Stimulated activated CD4-positive, alpha-beta T cell treated with anti-CD3 and anti-CD28 coated beads, Interleukin-1b, Interleukin-23, amount 100 ng/mL, for 48 hours (primary cell): ENCODE measurements around the gene NABP2.
"Not testable (repeated sequence)": the region's sequence is repeated elsewhere in the genome, so short reads cannot be mapped to it uniquely, and the experiment has no call there.

ENCODE experiments used
- DNase-seq: peaks from one replicate; pipeline ENCODE4 v3.0.0-alpha.2; 2020

The NABP2 gene

GRCh38 chr12:56224102-56224701, at the start of gene NABP2:
NABP2 (plus strand) TSS chr12:56224342; CDS start chr12:56224857, 515 bp downstream.
- peak; percentile 95 for DNase-seq

GRCh38 chr12:56178347-56178746, 45.8 kb upstream of the NABP2 start:
- no peak for DNase-seq

- no peak for DNase-seq
Measured at GRCh38 chr12:56186957-56187356, 37.2 kb upstream of the NABP2 start.

GRCh38 chr12:56188131-56188777, 35.9 kb upstream of the NABP2 start:
- no peak for DNase-seq

GRCh38 chr12:56188778-56189098, 35.4 kb upstream of the NABP2 start:
- no peak for DNase-seq

- DNase-seq, result peak; percentile 84
Measured at GRCh38 chr12:56189099-56189917, 34.8 kb upstream of the NABP2 start, which contains the start of gene SMARCC2. SMARCC2 (minus strand) TSS chr12:56189483; CDS start chr12:56189461, 22 bp downstream.

- DNase-seq, result peak; percentile 90
Measured at GRCh38 chr12:56189918-56190694, 34.0 kb upstream of the NABP2 start.

GRCh38 chr12:56190695-56191155, 33.4 kb upstream of the NABP2 start:
- DNase-seq, result no peak

GRCh38 chr12:56192582-56192981, 31.6 kb upstream of the NABP2 start:
- no peak for DNase-seq

GRCh38 chr12:56193025-56193578, 31.0 kb upstream of the NABP2 start:
- peak; percentile 70 for DNase-seq

GRCh38 chr12:56196818-56197550, 27.2 kb upstream of the NABP2 start:
- not testable (repeated sequence) for DNase-seq

- DNase-seq, result no peak
Measured at GRCh38 chr12:56197921-56198635, 26.1 kb upstream of the NABP2 start.

- no peak for DNase-seq
Measured at GRCh38 chr12:56198836-56199235, 25.3 kb upstream of the NABP2 start.

GRCh38 chr12:56202366-56202765, 21.8 kb upstream of the NABP2 start:
- no peak for DNase-seq

GRCh38 chr12:56202838-56203237, 21.3 kb upstream of the NABP2 start:
- DNase-seq, result no peak

GRCh38 chr12:56204275-56204674, 19.9 kb upstream of the NABP2 start:
- DNase-seq, result no peak

- no peak for DNase-seq
Measured at GRCh38 chr12:56205445-56205844, 18.7 kb upstream of the NABP2 start.

GRCh38 chr12:56206452-56207166, 17.5 kb upstream of the NABP2 start:
- DNase-seq, result peak; percentile 40

GRCh38 chr12:56208006-56208405, 16.1 kb upstream of the NABP2 start:
- no peak for DNase-seq

GRCh38 chr12:56212361-56212760, 11.8 kb upstream of the NABP2 start:
- DNase-seq, result peak; percentile 58

- DNase-seq, result no peak
Measured at GRCh38 chr12:56213878-56214277, 10.3 kb upstream of the NABP2 start.
